K562 (cell line): ENCODE data around the gene SYCP1.

ENCODE experiments used
- BACH1 ChIP-seq: fragments of 200-800 bp; sonication (Bioruptor generic); IDR thresholded peaks from 2 replicates; pipeline ENCODE4 v1.6.1; 2016; ENCODE audit warnings: missing genetic modification characterization, missing compliant biosample characterization
- BHLHE40 ChIP-seq: IDR thresholded peaks from 2 replicates; pipeline ENCODE4 v1.6.1; 2011; ENCODE audit warnings: low read length, improper control_type of control experiment
- CC2D1A ChIP-seq: fragments of 450-650 bp; IDR thresholded peaks from 2 replicates; pipeline ENCODE4 v1.6.1; 2017; ENCODE audit warnings: mild to moderate bottlenecking
- CEBPB ChIP-seq: fragments of 450-650 bp; IDR thresholded peaks from 2 replicates; pipeline ENCODE4 v1.6.1; 2016; ENCODE audit warnings: missing genetic modification characterization, missing compliant biosample characterization
- GATA2 ChIP-seq: sonication (generic); formaldehyde crosslinking; IDR thresholded peaks from 2 replicates; pipeline ENCODE4 v1.4.0; 2020; ENCODE audit warnings: mild to moderate bottlenecking, missing genetic modification reagents
- KAT7 ChIP-seq: sonication (generic); formaldehyde crosslinking; IDR thresholded peaks from 2 replicates; pipeline ENCODE4 v1.8.0; 2022; ENCODE audit warnings: missing genetic modification reagents, mild to moderate bottlenecking, borderline replicate concordance
- MEF2A ChIP-seq: IDR thresholded peaks from 2 replicates; pipeline ENCODE4 v1.6.1; 2011; ENCODE audit warnings: low read depth, mild to moderate bottlenecking, low read length, moderate library complexity; ENCODE audit not compliant: control insufficient read depth
- MEF2D ChIP-seq: conservative IDR thresholded peaks from 2 replicates; pipeline ENCODE4 v1.6.1; 2016; ENCODE audit warnings: low read depth, missing genetic modification characterization, missing compliant biosample characterization
- NR2C1 ChIP-seq, 2 experiments: fragments of 450-650 bp; IDR thresholded peaks; 2 replicates each; pipeline ENCODE4 v1.6.1; 2017; ENCODE audit warnings: mild to moderate bottlenecking in 2 of 2, antibody characterized with exemption in 1 of 2, inconsistent platforms in 1 of 2, missing compliant biosample characterization in 1 of 2, missing genetic modification characterization in 1 of 2
- POLR2A ChIP-seq: fragments of 450-650 bp; conservative IDR thresholded peaks from 2 replicates; pipeline ENCODE4 v1.6.1; 2016
- ZNF324 ChIP-seq: fragments of 250-450 bp; sonication (Bioruptor Pico); IDR thresholded peaks from 2 replicates; pipeline ENCODE4 v1.4.0; 2020; ENCODE audit warnings: mild to moderate bottlenecking
- ZNF551 ChIP-seq: fragments of 250-450 bp; sonication (Bioruptor Pico); IDR thresholded peaks from 2 replicates; pipeline ENCODE4 v1.5.0; 2021; ENCODE audit warnings: mild to moderate bottlenecking, moderate library complexity
- TF ChIP-seq, protein P1 (sequence below): sonication (generic); formaldehyde crosslinking; IDR thresholded peaks from 2 replicates; pipeline ENCODE4 v1.8.1; 2023; ENCODE audit warnings: mild to moderate bottlenecking, missing genetic modification reagents

DNA sequence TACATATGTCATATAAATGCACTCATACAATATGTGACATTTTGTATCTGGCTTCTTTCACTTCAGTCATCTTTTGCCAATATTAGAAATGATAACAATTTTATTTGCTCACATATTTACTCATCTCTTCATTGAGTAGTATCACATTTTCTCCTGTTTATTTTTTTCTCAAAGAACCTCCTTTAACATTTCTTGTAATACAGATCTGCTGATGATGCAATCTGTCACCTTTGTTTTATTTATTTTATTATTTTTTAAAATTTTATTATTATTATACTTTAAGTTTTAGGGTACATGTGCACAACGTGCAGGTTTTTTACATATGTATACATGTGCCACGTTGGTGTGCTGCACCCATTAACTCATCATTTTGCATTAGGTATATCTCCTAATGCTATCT lies 159.1 kb downstream of the SYCP1 start:
- no peak for TF ChIP-seq GATA2 (CRISPR knock-in tag)
- TF ChIP-seq BHLHE40 = no peak
- TF ChIP-seq POLR2A = no peak
- no peak for TF ChIP-seq ZNF324
- TF ChIP-seq CC2D1A = no peak
- TF ChIP-seq MEF2D (tag) = no peak
- TF ChIP-seq BACH1 (tag) = no peak
- TF ChIP-seq MEF2A = no peak
- TF ChIP-seq KAT7 (CRISPR knock-in tag) = no peak
- TF ChIP-seq CEBPB (tag) = no peak
- no peak for TF ChIP-seq ZNF551 (CRISPR knock-in tag)
- TF ChIP-seq, protein P1, sequence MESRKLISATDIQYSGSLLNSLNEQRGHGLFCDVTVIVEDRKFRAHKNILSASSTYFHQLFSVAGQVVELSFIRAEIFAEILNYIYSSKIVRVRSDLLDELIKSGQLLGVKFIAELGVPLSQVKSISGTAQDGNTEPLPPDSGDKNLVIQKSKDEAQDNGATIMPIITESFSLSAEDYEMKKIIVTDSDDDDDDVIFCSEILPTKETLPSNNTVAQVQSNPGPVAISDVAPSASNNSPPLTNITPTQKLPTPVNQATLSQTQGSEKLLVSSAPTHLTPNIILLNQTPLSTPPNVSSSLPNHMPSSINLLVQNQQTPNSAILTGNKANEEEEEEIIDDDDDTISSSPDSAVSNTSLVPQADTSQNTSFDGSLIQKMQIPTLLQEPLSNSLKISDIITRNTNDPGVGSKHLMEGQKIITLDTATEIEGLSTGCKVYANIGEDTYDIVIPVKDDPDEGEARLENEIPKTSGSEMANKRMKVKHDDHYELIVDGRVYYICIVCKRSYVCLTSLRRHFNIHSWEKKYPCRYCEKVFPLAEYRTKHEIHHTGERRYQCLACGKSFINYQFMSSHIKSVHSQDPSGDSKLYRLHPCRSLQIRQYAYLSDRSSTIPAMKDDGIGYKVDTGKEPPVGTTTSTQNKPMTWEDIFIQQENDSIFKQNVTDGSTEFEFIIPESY (CRISPR knock-in tag) = no peak
- TF ChIP-seq NR2C1 (IDR thresholded peaks at IDR 0.05) = no peak
- TF ChIP-seq NR2C1 (tag; IDR thresholded peaks at IDR 0.05) = no peak
